ENCODE measurements around the gene CBL.

Gene CBL

DNA sequence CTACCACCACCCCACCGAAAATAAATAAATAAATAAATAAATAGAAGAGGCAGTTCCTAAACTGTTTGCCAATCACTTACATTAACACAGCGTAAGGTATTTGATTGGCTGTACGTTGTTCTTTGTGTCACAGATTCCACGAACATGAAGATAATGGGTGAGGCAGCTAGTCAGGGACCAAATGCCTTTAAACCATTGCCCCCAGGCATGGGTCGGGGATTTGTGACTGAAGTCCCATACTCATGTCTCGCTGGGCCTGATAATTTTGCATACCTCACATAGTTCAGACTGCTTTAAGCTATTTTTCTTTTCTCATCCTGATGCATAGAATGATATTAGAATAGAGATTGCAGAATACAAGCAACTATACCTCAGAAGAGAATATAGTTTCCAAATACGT is 3.6 kb upstream of the CBL start:
- H3K4me3 ChIP-seq (ENCODE audit: low read depth, low read length), result no peak overlapping the region
- no peak for DNase-seq (ENCODE audit: low read depth)
- no peak for TF ChIP-seq CTCF (conservative IDR thresholded peaks at IDR 0.05; ENCODE audit: low read depth, low read length)

GRCh38 chr11:119204066-119204465 is 2.1 kb upstream of the CBL start:
- no peak for DNase-seq (ENCODE audit: low read depth)
- H3K4me3 ChIP-seq (ENCODE audit: low read depth, low read length), result no peak overlapping the region

GRCh38 chr11:119205080-119205479 is 1.1 kb upstream of the CBL start:
- DNase-seq (ENCODE audit: low read depth), result no peak
- no peak for TF ChIP-seq CTCF (conservative IDR thresholded peaks at IDR 0.05; ENCODE audit: low read depth, low read length)
- H3K4me3 ChIP-seq (ENCODE audit: low read depth, low read length), result no peak overlapping the region

More at GRCh38 chr11:119204066-119204465, 2.1 kb upstream of the CBL start:
- TF ChIP-seq CTCF (conservative IDR thresholded peaks at IDR 0.05; ENCODE audit: low read depth, low read length), result no peak

GRCh38 chr11:119206511-119207414 is 624 bp downstream of the CBL start:
- TF ChIP-seq CTCF (conservative IDR thresholded peaks at IDR 0.05; ENCODE audit: low read depth, low read length), result no peak
- DNase-seq (ENCODE audit: low read depth), result peak; percentile 34
- H3K4me3 ChIP-seq (ENCODE audit: low read depth, low read length), result peak overlapping the region; percentile 95

DNA sequence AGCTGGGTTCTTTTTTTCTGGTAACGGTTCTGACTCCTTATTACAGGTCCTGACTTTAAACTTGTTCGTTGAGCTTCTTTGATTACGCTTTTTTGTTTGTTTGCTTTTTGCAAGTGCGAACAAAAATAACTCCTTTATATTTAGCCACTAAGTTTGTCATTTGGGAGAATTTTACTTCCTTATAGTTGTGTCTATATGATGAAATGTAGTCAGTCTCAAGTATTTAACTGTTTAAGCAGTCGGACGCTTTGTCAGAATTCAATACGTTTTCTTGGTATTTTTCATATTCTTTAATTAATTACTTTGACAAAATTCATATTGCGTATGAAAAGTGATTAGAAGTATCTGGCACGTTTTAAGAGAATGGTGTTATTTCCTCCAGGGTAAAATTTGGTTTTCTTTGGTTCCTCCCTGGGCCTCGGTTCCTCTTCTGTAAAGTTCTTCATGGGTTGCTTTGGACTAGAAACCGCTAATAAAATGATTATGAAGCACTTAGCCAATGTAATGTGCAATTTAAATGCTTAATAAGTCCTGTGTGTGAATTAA is 1.3 kb downstream of the CBL start:
- no peak for DNase-seq (ENCODE audit: low read depth)
- H3K4me3 ChIP-seq (ENCODE audit: low read depth, low read length), result peak overlapping the region; percentile 95
- no peak for TF ChIP-seq CTCF (conservative IDR thresholded peaks at IDR 0.05; ENCODE audit: low read depth, low read length)

- H3K4me3 ChIP-seq (ENCODE audit: low read depth, low read length), result no peak overlapping the region
- TF ChIP-seq CTCF (conservative IDR thresholded peaks at IDR 0.05; ENCODE audit: low read depth, low read length), result no peak
- DNase-seq (ENCODE audit: low read depth), result no peak
Measured at GRCh38 chr11:119209186-119209585, 3.0 kb downstream of the CBL start.
